ENCODE measurements around the gene EEF1A2.

The EEF1A2 gene

GRCh38 chr20:63477061-63477616 is 21.7 kb downstream of the EEF1A2 start:
- Histone ChIP-seq H3K9me3 (ENCODE audit: low read depth, low read length) (no peaks in the 10 kb centered on the region), H3K27ac (no peak overlapping the region), H3K4me3 (no peak overlapping the region), H3K9ac (ENCODE audit: insufficient read length) (no peak overlapping the region), H3K36me3 (ENCODE audit: insufficient read depth, low read length) (no peaks in the 10 kb centered on the region)
- no peak for DNase-seq (ENCODE audit: low read depth, low spot score)
- TF ChIP-seq POLR2AphosphoS5 (IDR thresholded peaks at IDR 0.05; ENCODE audit: borderline replicate concordance, low read depth, low read length), result no peak
- TF ChIP-seq EZH2 (IDR thresholded peaks at IDR 0.05), result no peak
- no peak for TF ChIP-seq FOXP2 (optimal IDR thresholded peaks at IDR 0.05; ENCODE audit: control extremely low read depth, extremely low read length, insufficient read depth)

DNA sequence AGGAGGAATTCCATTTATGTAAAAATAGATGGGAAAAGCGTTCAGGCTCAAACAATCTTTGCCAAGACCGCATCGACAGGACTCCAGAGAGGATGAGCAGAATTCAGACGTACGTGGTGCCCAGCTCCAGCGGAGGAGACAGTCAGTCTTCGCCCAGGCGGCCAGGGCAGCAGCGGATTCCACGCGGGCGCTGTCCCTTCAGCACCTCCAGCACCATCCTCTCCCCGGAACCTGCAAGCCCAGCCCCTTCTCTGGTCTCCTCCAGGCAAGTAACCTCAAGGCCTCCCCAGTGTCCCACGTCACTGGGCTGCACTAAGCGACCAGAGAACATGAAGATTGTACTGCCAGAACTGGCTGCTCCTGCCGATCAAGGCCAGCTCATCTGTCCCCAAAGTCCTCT is 23.7 kb downstream of the EEF1A2 start:
- no peak for TF ChIP-seq FOXP2 (optimal IDR thresholded peaks at IDR 0.05; ENCODE audit: control extremely low read depth, extremely low read length, insufficient read depth)
- TF ChIP-seq POLR2AphosphoS5 (IDR thresholded peaks at IDR 0.05; ENCODE audit: borderline replicate concordance, low read depth, low read length), result no peak
- TF ChIP-seq EZH2 (IDR thresholded peaks at IDR 0.05), result no peak
- H3K27ac ChIP-seq, result no peak overlapping the region
- no peak overlapping the region for H3K9ac ChIP-seq (ENCODE audit: insufficient read length)
- no peak for DNase-seq (ENCODE audit: low read depth, low spot score)
- no peaks in the 10 kb centered on the region for H3K9me3 ChIP-seq (ENCODE audit: low read depth, low read length)
- no peaks in the 10 kb centered on the region for H3K36me3 ChIP-seq (ENCODE audit: insufficient read depth, low read length)
- no peak overlapping the region for H3K4me3 ChIP-seq

DNA sequence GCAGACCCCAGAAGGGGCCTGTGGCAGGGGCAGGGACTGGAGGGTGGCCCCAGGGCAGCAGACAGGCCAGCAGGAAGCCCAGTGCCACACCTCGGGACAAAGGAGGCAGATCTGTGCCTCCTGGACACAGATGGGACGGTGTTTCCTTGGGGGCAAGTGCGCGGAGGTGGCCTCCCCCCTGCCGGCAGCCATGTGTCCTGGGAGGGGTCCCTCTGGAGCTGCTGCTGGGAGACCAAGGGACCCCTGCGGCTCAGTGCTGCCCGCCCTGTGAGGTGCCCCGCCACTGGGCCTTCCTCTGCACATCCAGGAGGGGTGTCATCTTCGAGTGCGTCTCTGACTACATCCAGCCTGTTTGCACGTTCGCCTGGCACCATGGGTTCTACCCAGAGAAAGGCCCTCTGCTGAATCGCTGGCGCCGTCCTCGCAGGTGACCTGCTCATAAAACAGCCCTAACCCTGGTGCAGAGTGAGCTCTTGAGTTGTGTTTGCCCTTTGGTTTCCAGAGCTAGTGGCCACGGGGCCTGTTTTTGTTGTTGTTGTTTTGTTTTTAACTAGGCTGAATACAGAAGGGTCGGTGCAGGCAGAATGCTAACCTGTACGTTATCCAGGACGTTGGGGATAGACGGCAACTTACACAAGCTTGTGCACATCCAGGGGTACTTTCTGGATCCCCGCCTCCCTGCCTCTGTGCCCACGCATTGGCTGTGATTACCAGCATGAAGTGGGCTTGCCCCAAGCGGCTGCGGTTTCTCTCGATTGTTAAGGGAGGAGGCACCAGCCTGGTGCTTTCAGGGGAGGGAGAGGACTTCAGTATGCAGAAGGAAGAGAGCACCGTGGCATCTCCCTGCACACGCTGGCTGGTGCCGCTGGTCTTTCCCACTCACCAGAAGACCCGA is 25.1 kb downstream of the EEF1A2 start:
- Histone ChIP-seq H3K4me3 (no peak overlapping the region), H3K9me3 (ENCODE audit: low read depth, low read length) (no peaks in the 10 kb centered on the region), H3K9ac (ENCODE audit: insufficient read length) (no peak overlapping the region), H3K27ac (no peak overlapping the region), H3K36me3 (ENCODE audit: insufficient read depth, low read length) (no peaks in the 10 kb centered on the region)
- TF ChIP-seq POLR2AphosphoS5 (IDR thresholded peaks at IDR 0.05; ENCODE audit: borderline replicate concordance, low read depth, low read length) (no peak), EZH2 (IDR thresholded peaks at IDR 0.05) (no peak), FOXP2 (optimal IDR thresholded peaks at IDR 0.05; ENCODE audit: control extremely low read depth, extremely low read length, insufficient read depth) (no peak)
- no peak for DNase-seq (ENCODE audit: low read depth, low spot score)

DNA sequence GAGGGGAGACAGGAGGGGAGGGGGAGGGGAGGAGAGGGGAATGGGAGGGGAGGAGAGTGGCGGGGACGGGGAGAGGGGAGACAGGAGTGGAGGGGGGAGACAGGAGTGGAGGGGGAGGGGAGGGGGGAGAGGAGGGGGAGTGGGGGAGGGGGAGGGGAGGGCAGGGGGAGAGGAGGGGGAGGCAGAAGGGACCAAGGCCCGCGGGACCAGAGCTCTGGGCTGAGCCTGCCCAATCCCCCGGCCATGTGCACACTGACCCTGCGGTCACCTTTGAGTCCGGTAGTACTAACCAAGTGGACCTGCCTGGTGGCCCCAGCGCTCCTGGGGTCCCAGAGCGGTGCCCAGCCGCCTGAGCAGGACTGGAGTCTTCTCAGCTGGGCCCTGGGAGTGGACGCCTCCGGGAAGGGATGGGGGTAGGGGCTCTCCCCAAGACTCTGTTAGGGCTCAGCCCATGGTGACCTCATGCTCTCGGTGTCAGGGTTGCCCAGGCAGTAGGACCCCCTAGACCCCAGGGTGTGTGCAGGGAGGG is 26.0 kb downstream of the EEF1A2 start:
- no peak overlapping the region for H3K27ac ChIP-seq
- no peak overlapping the region for H3K4me3 ChIP-seq
- no peak for TF ChIP-seq FOXP2 (optimal IDR thresholded peaks at IDR 0.05; ENCODE audit: control extremely low read depth, extremely low read length, insufficient read depth)
- no peak for TF ChIP-seq POLR2AphosphoS5 (IDR thresholded peaks at IDR 0.05; ENCODE audit: borderline replicate concordance, low read depth, low read length)
- no peak for TF ChIP-seq EZH2 (IDR thresholded peaks at IDR 0.05)
- H3K36me3 ChIP-seq (ENCODE audit: insufficient read depth, low read length), result no peaks in the 10 kb centered on the region
- no peaks in the 10 kb centered on the region for H3K9me3 ChIP-seq (ENCODE audit: low read depth, low read length)
- no peak for DNase-seq (ENCODE audit: low read depth, low spot score)
- H3K9ac ChIP-seq (ENCODE audit: insufficient read length), result no peak overlapping the region

DNA sequence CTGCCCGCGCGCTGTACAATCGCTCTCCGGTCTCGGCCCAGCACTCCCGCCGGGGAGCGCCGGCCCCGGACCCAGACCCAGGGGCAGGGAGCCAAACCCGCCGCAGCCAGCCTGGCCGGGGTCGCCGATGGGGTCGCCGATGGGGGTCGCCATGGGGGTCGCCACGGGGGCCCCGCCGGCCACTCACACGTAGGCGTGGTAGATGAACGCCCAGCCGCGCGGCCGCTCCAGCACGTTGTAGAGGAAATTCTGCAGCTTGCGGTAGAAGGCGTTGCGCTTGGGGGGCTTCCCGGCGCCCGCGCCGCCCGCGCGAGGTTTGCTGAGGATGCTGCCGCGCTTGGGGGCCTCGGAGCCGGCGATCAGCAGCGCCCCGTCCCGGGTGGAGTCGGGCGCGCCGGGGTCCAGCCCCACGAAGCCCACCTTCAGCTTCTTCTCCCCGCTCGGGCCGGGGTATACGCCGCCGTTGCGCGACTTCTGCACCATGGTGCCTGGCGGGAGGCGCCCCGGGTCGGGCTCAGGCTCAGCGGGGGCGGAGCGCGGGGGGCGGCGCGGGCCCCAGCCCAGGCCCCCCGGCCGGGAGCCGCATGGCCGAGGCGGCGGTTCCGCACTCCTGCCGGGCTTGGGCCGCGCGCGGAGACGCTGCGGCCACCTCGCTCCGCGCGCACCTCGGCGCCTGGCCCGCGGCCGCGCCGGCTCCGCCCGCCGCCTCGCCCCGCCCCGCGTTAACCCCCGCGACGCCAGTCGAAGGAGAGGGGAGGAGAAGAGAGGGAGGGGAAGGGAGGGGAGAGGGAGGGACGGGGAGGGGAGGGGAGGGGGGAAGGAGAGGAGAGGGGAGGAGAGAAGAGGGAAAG is 26.7 kb downstream of the EEF1A2 start, which contains the start of gene KCNQ2:
KCNQ2 (minus strand) TSS at position 675 of the 851 bp plus-strand sequence; CDS start at position 483, 192 bp downstream.
- no peak within 1 kb of the TSS for H3K9ac ChIP-seq (ENCODE audit: insufficient read length)
- H3K27ac ChIP-seq, result no peak within 1 kb of the TSS
- H3K9me3 ChIP-seq (ENCODE audit: low read depth, low read length), result no peaks in the 10 kb centered on the region
- H3K36me3 ChIP-seq (ENCODE audit: insufficient read depth, low read length), result no peaks in the 10 kb centered on the region
- TF ChIP-seq FOXP2 (optimal IDR thresholded peaks at IDR 0.05; ENCODE audit: control extremely low read depth, extremely low read length, insufficient read depth) (no peak), EZH2 (IDR thresholded peaks at IDR 0.05) (no peak), POLR2AphosphoS5 (IDR thresholded peaks at IDR 0.05; ENCODE audit: borderline replicate concordance, low read depth, low read length) (no peak)
- H3K4me3 ChIP-seq, result no peak within 1 kb of the TSS
- no peak for DNase-seq (ENCODE audit: low read depth, low spot score)

DNA sequence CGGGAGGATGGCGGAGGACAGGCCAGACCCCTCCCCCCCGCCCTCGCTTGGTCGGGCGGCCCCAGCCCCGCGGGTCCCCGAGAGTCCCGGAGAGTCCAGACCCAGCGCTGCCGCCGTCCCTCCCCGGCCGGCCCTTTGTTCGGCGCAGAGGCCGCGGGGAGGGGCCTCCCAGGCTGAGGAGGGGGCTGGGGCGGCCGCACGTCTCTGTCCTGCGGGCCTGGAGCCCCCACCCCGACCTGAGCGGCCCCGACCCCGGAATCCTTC is 27.2 kb downstream of the EEF1A2 start:
- H3K9ac ChIP-seq (ENCODE audit: insufficient read length), result no peak overlapping the region
- H3K27ac ChIP-seq, result no peak overlapping the region
- H3K36me3 ChIP-seq (ENCODE audit: insufficient read depth, low read length), result no peaks in the 10 kb centered on the region
- DNase-seq (ENCODE audit: low read depth, low spot score), result no peak
- no peak overlapping the region for H3K4me3 ChIP-seq
- no peaks in the 10 kb centered on the region for H3K9me3 ChIP-seq (ENCODE audit: low read depth, low read length)
- TF ChIP-seq POLR2AphosphoS5 (IDR thresholded peaks at IDR 0.05; ENCODE audit: borderline replicate concordance, low read depth, low read length), result no peak
- no peak for TF ChIP-seq EZH2 (IDR thresholded peaks at IDR 0.05)
- TF ChIP-seq FOXP2 (optimal IDR thresholded peaks at IDR 0.05; ENCODE audit: control extremely low read depth, extremely low read length, insufficient read depth), result no peak

DNA sequence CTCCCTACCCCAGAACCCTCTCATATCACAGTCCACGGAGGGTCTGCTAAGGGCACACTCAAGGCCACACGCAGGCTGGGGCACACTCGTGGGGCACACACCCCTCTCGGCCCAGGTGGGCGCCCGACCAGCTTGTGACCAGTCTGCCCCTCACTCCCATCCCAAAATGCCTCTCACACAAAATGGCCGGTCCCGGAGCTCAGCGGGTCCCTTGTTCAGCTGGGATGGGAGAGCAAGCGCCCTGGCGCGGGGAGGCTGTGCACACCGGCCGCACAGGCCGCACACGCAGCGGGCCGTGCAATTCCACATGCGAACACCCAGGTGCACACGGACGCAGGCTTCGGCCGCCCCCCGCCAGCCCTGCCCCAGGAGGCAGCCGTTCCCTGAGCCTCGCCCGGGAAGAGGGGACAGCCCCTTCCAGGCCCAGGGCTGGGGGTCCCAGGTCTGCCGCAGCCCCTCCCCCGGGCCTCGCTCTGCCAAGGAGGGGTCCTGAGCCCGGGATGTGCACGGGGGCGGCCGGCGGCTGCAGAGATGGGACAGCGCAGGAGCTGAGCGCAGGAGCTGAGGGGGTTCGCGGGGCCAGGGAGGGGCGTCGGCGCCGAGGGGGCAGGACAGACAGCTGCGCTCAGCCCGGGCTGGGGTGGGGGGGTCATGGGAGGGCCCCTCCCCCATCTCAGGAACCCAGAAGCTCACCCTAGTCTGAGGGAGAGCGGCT is 27.7 kb downstream of the EEF1A2 start:
- Histone ChIP-seq H3K9me3 (ENCODE audit: low read depth, low read length) (no peaks in the 10 kb centered on the region), H3K9ac (ENCODE audit: insufficient read length) (no peak overlapping the region), H3K4me3 (no peak overlapping the region), H3K36me3 (ENCODE audit: insufficient read depth, low read length) (no peaks in the 10 kb centered on the region), H3K27ac (no peak overlapping the region)
- no peak for DNase-seq (ENCODE audit: low read depth, low spot score)
- no peak for TF ChIP-seq POLR2AphosphoS5 (IDR thresholded peaks at IDR 0.05; ENCODE audit: borderline replicate concordance, low read depth, low read length)
- TF ChIP-seq FOXP2 (optimal IDR thresholded peaks at IDR 0.05; ENCODE audit: control extremely low read depth, extremely low read length, insufficient read depth), result no peak
- TF ChIP-seq EZH2 (IDR thresholded peaks at IDR 0.05), result peak; percentile 94

All from SK-N-MC (cell line).